ENCODE measurements around the gene CNBP. TPM values are rescaled to one million over a fixed set of nuclear protein-coding genes. Genes with fewer than 3 reads are reported as not detected.

Gene CNBP
- total RNA-seq, 1 experiment from 2014 or later, result 353 TPM

- TF ChIP-seq POLR2AphosphoS5 (IDR thresholded peaks at IDR 0.05; ENCODE audit: low read depth, low read length), result peak; percentile 76
- no peak for TF ChIP-seq CTCF (IDR thresholded peaks at IDR 0.05 in 2 of 3, conservative IDR thresholded peaks at IDR 0.05 in 1 of 3; ENCODE audit: borderline replicate concordance in 1 of 3, insufficient read depth in 1 of 3, low read depth in 2 of 3, low read length in 2 of 3)
- TF ChIP-seq ELF1 (IDR thresholded peaks at IDR 0.05; ENCODE audit: borderline replicate concordance, low read depth), result no peak
- TF ChIP-seq YY1 (IDR thresholded peaks at IDR 0.05; ENCODE audit: extremely low read depth, insufficient replicate concordance, low read depth, low read length), result peak; percentile 60
- TF ChIP-seq EGR1 (IDR thresholded peaks at IDR 0.05; ENCODE audit: low read depth), result 0 out of 2 replicates have a peak, but pooled peaks have one; percentile 47
- TF ChIP-seq SRF (IDR thresholded peaks at IDR 0.05; ENCODE audit: low read depth), result no peak
- peak; percentile 83 for TF ChIP-seq MAX (IDR thresholded peaks at IDR 0.05)
- TF ChIP-seq ZFX (IDR thresholded peaks at IDR 0.05), result peak; percentile 47; the same call in 1 of the 2 replicates
- no peak for TF ChIP-seq ATF3 (IDR thresholded peaks at IDR 0.05)
- peak; percentile 87 for TF ChIP-seq FOSL1 (IDR thresholded peaks at IDR 0.05; ENCODE audit: low read depth)
- no peak for TF ChIP-seq EZH2 (IDR thresholded peaks at IDR 0.05)
- TF ChIP-seq ZNF274 (IDR thresholded peaks at IDR 0.05; ENCODE audit: low read depth, low read length), result no peak
- peak; percentile 59 for TF ChIP-seq POLR2A (IDR thresholded peaks at IDR 0.05; ENCODE audit: borderline replicate concordance, extremely low read depth, insufficient read depth, insufficient read length)
- no peak for TF ChIP-seq EZH2phosphoT487 (IDR thresholded peaks at IDR 0.05; ENCODE audit: borderline replicate concordance)
- peak; percentile 72 for TF ChIP-seq SIN3A (IDR thresholded peaks at IDR 0.05; ENCODE audit: low read depth)
- TF ChIP-seq RAD21 (IDR thresholded peaks at IDR 0.05; ENCODE audit: low read depth), result peak; percentile 47; the same call in 1 of the 2 replicates
These were observed 28.1 kb upstream of the CNBP start (continued) for GRCh38 chr3:129211772-129212171.
